Esophagus squamous epithelium (tissue), 5 donors: ENCODE results near the gene CD44. TPM values are rescaled to one million over a fixed set of nuclear protein-coding genes. Genes with fewer than 3 reads are reported as not detected.

ENCODE experiments used
- DNase-seq: peaks from one replicate; lab custom pipeline; 2025; lab: John Stamatoyannopoulos, UW
- H3K27ac ChIP-seq, 4 donors: fragments of 200-600 bp; sonication (generic); one replicate each; pipeline ENCODE4 v1.5.1; 2016 to 2019; ENCODE audit warnings: mild to moderate bottlenecking in 1 of 4
- H3K27me3 ChIP-seq, 4 donors: fragments of 200-600 bp; sonication (generic); 1 replicate in 3 of 4; 2 replicates in 1 of 4; pipeline versions ENCODE4 v1.5.1 to v1.6.0; 2017 to 2021; ENCODE audit warnings: antibody characterized with exemption in 1 of 4
- H3K36me3 ChIP-seq, 3 donors: fragments of 200-600 bp; sonication (generic); one replicate each; pipeline ENCODE4 v1.5.1; 2016 to 2019
- H3K4me1 ChIP-seq, 3 donors: fragments of 200-600 bp; sonication (generic); one replicate each; pipeline ENCODE4 v1.5.1; 2017 to 2019
- H3K4me3 ChIP-seq, 4 donors: fragments of 200-600 bp; sonication (generic); 1 replicate in 3 of 4; 2 replicates in 1 of 4; pipeline ENCODE4 v1.5.1; 2016 to 2019; ENCODE audit warnings: mild to moderate bottlenecking in 2 of 4, moderate library complexity in 1 of 4
- H3K9me3 ChIP-seq, 3 donors: fragments of 200-600 bp; sonication (generic); one replicate each; pipeline ENCODE4 v1.5.1; 2016 to 2019
- CTCF ChIP-seq, 6 experiments: fragments of 450-650 bp in 4 of 6; fragments of 200-600 bp in 2 of 6; sonication (generic) in 2 of 6; IDR thresholded peaks; one replicate each; pipeline ENCODE4 v1.5.1; 2016 to 2019; ENCODE audit warnings: antibody characterized with exemption in 6 of 6, mild to moderate bottlenecking in 4 of 6, moderate library complexity in 4 of 6
- POLR2A ChIP-seq, 4 donors: fragments of 450-650 bp; IDR thresholded peaks; one replicate each; pipeline ENCODE4 v1.6.1; 2017; ENCODE audit warnings: antibody characterized with exemption in 4 of 4, mild to moderate bottlenecking in 4 of 4, moderate library complexity in 3 of 4
- whole genome bisulfite sequencing, 2 donors: methylation state at CpG; one replicate each; pipeline ENCODE4 v1.1.5; 2018; 5-methylcytosine and 5-hydroxymethylcytosine counted together
- intact Hi-C: fragments of 100-400 bp; cut with DNase I; formaldehyde crosslinking; loops from one replicate; pipeline ENCODE4 v1.15.0; 2022
- total RNA-seq, 4 donors: library from RNA; depleted of rRNA; stranded (reverse); fragments of >200 nt; gene quantifications; one replicate each; pipeline ENCODE4 v1.1.0, GENCODE V29; 2016
- donor health status: DM: yes; HTN: yes; CAD: no.

CD44 gene
- total RNA-seq, 4 donors from 2014 or later: 418 to 565 (median 463) TPM

- Histone ChIP-seq H3K4me1 (peaks cover 0 to 40% (median 26%) of the 10 kb centered on the region in 3 donors), H3K36me3 (peaks cover 0 to 98% (median 11%) of the 10 kb centered on the region in 3 donors), H3K9me3 (peaks cover 0 to 5% (median 0%) of the 10 kb centered on the region in 3 donors), H3K4me3 (no peak overlapping the region), H3K27ac (no peak overlapping the region), H3K27me3 (no peaks in the 10 kb centered on the region)
- TF ChIP-seq CTCF (IDR thresholded peaks at IDR 0.05) (no peak), POLR2A (IDR thresholded peaks at IDR 0.05) (no peak)
- WGBS, 2 donors: 80 to 84% methylated on average over 3 of the region's 3 CpGs
- no peak for DNase-seq
- intact Hi-C loops: no loop called here
Observed at GRCh38 chr11:35210876-35211546, 72.0 kb downstream of the CD44 start.

- H3K36me3 ChIP-seq: peaks cover 0 to 98% (median 10%) of the 10 kb centered on the region in 3 donors
- 70 to 75% methylated on average over 3 of the region's 3 CpGs for WGBS, 2 donors
- peak overlapping the region in 2 of 4 donors; percentile 53 to 56 for H3K27ac ChIP-seq
Observed at GRCh38 chr11:35211952-35212351, 73.0 kb downstream of the CD44 start.

GRCh38 chr11:35214226-35214770 lies 75.3 kb downstream of the CD44 start:
- Histone ChIP-seq H3K4me1 (peaks cover 0 to 66% (median 41%) of the 10 kb centered on the region in 3 donors), H3K36me3 (peaks cover 0 to 97% (median 8%) of the 10 kb centered on the region in 3 donors), H3K4me3 (no peak overlapping the region), H3K27ac (peak overlapping the region in 2 of 4 donors; percentile 11 to 19), H3K9me3 (peaks cover 0 to 5% (median 0%) of the 10 kb centered on the region in 3 donors), H3K27me3 (no peaks in the 10 kb centered on the region)
- WGBS, 2 donors: 72 to 78% methylated on average over 2 of the region's 2 CpGs
- TF ChIP-seq CTCF (IDR thresholded peaks at IDR 0.05) (no peak), POLR2A (IDR thresholded peaks at IDR 0.05) (no peak)
- intact Hi-C loops: no loop called here
- DNase-seq: no peak

More at GRCh38 chr11:35211952-35212351, 73.0 kb downstream of the CD44 start:
- intact Hi-C loops: no loop called here
- peaks cover 0 to 50% (median 35%) of the 10 kb centered on the region in 3 donors for H3K4me1 ChIP-seq
- H3K4me3 ChIP-seq: no peak overlapping the region
- TF ChIP-seq CTCF (IDR thresholded peaks at IDR 0.05): no peak
- TF ChIP-seq POLR2A (IDR thresholded peaks at IDR 0.05): no peak
- no peaks in the 10 kb centered on the region for H3K27me3 ChIP-seq
- DNase-seq: no peak
- peaks cover 0 to 5% (median 0%) of the 10 kb centered on the region in 3 donors for H3K9me3 ChIP-seq

GRCh38 chr11:35214792-35215193 lies 75.8 kb downstream of the CD44 start:
- Histone ChIP-seq H3K27ac (peak overlapping the region in 2 of 4 donors; percentile 11 to 19), H3K4me3 (no peak overlapping the region), H3K27me3 (no peaks in the 10 kb centered on the region), H3K9me3 (peaks cover 0 to 2% (median 0%) of the 10 kb centered on the region in 3 donors), H3K36me3 (peaks cover under 1 to 97% (median 4%) of the 10 kb centered on the region in 3 donors), H3K4me1 (peaks cover 0 to 70% (median 41%) of the 10 kb centered on the region in 3 donors)
- 0 to 11% methylated on average over 1 of the region's 1 CpG for WGBS, 2 donors
- DNase-seq: no peak
- intact Hi-C loops: no loop called here
- TF ChIP-seq POLR2A (IDR thresholded peaks at IDR 0.05) (no peak), CTCF (IDR thresholded peaks at IDR 0.05) (no peak)

GRCh38 chr11:35215945-35216344 lies 77.0 kb downstream of the CD44 start:
- intact Hi-C loops: no loop called here
- TF ChIP-seq POLR2A (IDR thresholded peaks at IDR 0.05) (no peak), CTCF (IDR thresholded peaks at IDR 0.05) (no peak)
- Histone ChIP-seq H3K9me3 (no peaks in the 10 kb centered on the region), H3K36me3 (peaks cover 4 to 97% (median 6%) of the 10 kb centered on the region in 3 donors), H3K4me3 (no peak overlapping the region), H3K27ac (peak overlapping the region in 2 of 4 donors; percentile 44 to 58), H3K4me1 (peaks cover 0 to 74% (median 41%) of the 10 kb centered on the region in 3 donors), H3K27me3 (no peaks in the 10 kb centered on the region)
- DNase-seq: no peak
